ENCODE measurements around the gene MSH2.

GRCh38 chr2:47457268-47457667 is 54.3 kb downstream of the MSH2 start:
- no peak for TF ChIP-seq POLR2AphosphoS5 (IDR thresholded peaks at IDR 0.05)
- TF ChIP-seq, protein P1, sequence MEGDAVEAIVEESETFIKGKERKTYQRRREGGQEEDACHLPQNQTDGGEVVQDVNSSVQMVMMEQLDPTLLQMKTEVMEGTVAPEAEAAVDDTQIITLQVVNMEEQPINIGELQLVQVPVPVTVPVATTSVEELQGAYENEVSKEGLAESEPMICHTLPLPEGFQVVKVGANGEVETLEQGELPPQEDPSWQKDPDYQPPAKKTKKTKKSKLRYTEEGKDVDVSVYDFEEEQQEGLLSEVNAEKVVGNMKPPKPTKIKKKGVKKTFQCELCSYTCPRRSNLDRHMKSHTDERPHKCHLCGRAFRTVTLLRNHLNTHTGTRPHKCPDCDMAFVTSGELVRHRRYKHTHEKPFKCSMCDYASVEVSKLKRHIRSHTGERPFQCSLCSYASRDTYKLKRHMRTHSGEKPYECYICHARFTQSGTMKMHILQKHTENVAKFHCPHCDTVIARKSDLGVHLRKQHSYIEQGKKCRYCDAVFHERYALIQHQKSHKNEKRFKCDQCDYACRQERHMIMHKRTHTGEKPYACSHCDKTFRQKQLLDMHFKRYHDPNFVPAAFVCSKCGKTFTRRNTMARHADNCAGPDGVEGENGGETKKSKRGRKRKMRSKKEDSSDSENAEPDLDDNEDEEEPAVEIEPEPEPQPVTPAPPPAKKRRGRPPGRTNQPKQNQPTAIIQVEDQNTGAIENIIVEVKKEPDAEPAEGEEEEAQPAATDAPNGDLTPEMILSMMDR (IDR thresholded peaks at IDR 0.05): no peak
- TF ChIP-seq POLR2A (IDR thresholded peaks at IDR 0.05): no peak

Measured in upper lobe of left lung (tissue), 4 donors.